ENCODE data around the gene PDE4D. TPM values are rescaled to one million over a fixed set of nuclear protein-coding genes. Genes with fewer than 3 reads are reported as not detected.

The PDE4D gene
- total and polyA plus RNA-seq, 2 of the 4 experiments (the other 2 are of a cell fraction), result 1.4 to 7.9 TPM

- Histone ChIP-seq H3K18ac (ENCODE audit: low read depth, low read length) (no peak overlapping the region), H2AK5ac (ENCODE audit: low read depth, low read length) (no peak overlapping the region), H3K9me3 (ENCODE audit: control insufficient read depth, insufficient read depth, low read length) (no peaks in the 10 kb centered on the region), H3K14ac (replicated peaks; ENCODE audit: low read depth, low read length) (no peak overlapping the region), H2BK120ac (ENCODE audit: low read depth, low read length) (no peak overlapping the region), H3K4me3 (ENCODE audit: insufficient read depth, low read depth, low read length) (no peak overlapping the region), H3K27me3 (ENCODE audit: control insufficient read depth, insufficient read depth, low read length) (peaks cover 7% of the 10 kb centered on the region), H2AFZ (replicated peaks; ENCODE audit: low read length, poor library complexity) (no peak overlapping the region), H3K4me1 (ENCODE audit: control insufficient read depth, insufficient read depth, low read length) (no peaks in the 10 kb centered on the region), H3K27ac (ENCODE audit: insufficient read depth, low read length) (no peak overlapping the region), H3K23ac (ENCODE audit: low read depth, low read length) (no peak overlapping the region), H3K36me3 (ENCODE audit: control insufficient read depth, insufficient read depth, low read length) (no peaks in the 10 kb centered on the region), H4K20me1 (ENCODE audit: insufficient read depth, low read length) (no peaks in the 10 kb centered on the region), H4K5ac (ENCODE audit: low read depth, low read length) (no peak overlapping the region), H4K8ac (ENCODE audit: low read depth in 2 of 2, low read length in 2 of 2) (no peak overlapping the region), H3K4ac (ENCODE audit: low read depth, low read length) (no peak overlapping the region), H2BK5ac (ENCODE audit: low read depth, low read length, poor library complexity, severe bottlenecking) (no peak overlapping the region), H3K9me1 (ENCODE audit: insufficient read depth, low read length) (no peaks in the 10 kb centered on the region), H2BK15ac (ENCODE audit: low read depth, low read length) (no peak overlapping the region), H3K56ac (ENCODE audit: extremely low read depth, insufficient read depth, low read length) (no peak overlapping the region), H4K91ac (ENCODE audit: insufficient read depth, low read depth, low read length) (no peak overlapping the region), H3K79me1 (ENCODE audit: low read depth in 1 of 2, low read length in 2 of 2) (no peaks in the 10 kb centered on the region), H3K9ac (ENCODE audit: low read depth, low read length) (no peak overlapping the region), H3K4me2 (ENCODE audit: low read depth, low read length) (no peak overlapping the region), H2AK9ac (replicated peaks; ENCODE audit: low read depth, low read length, poor library complexity) (no peak overlapping the region), H2BK20ac (ENCODE audit: low read depth, low read length) (no peak overlapping the region)
- CTCF ChIA-PET, result no interaction called here
- intact Hi-C loops (cut with micrococcal nuclease) (no loop called here), in situ Hi-C loops (cut with MboI; ENCODE audit: low sequenced_read_pairs) (no loop called here), dilution Hi-C loops (cut with HindIII; ENCODE audit: low sequenced_read_pairs, unreplicated experiment) (no loop called here)
- ATAC-seq (ENCODE audit: low read depth), result no peak
- WGBS, 2 experiments (ENCODE audit: extremely low coverage in 2 of 2, insufficient read length in 1 of 2), result no CpG with 5 or more reads among the region's 3 CpGs
- DNase-seq, result no peak
- BruUV-seq (replicated peaks), result no TSS peak
- POLR2A ChIA-PET (ENCODE audit: unreplicated experiment), result no interaction called here
- TF ChIP-seq FOS (IDR thresholded peaks at IDR 0.05; ENCODE audit: low read depth, low read length), result no peak
- no peak for TF ChIP-seq RFX5 (IDR thresholded peaks at IDR 0.05; ENCODE audit: low read depth, low read length)
- no peak for TF ChIP-seq MXI1 (IDR thresholded peaks at IDR 0.05; ENCODE audit: borderline replicate concordance, low read depth, low read length)
- no peak for TF ChIP-seq SMC3 (IDR thresholded peaks at IDR 0.05; ENCODE audit: low read depth, low read length)
- TF ChIP-seq CHD1 (IDR thresholded peaks at IDR 0.05; ENCODE audit: low read depth, low read length), result no peak
- TF ChIP-seq MAZ (IDR thresholded peaks at IDR 0.05; ENCODE audit: borderline replicate concordance, low read depth, low read length), result no peak
- no peak for TF ChIP-seq BHLHE40 (IDR thresholded peaks at IDR 0.05; ENCODE audit: low read depth, low read length)
- TF ChIP-seq CEBPB (IDR thresholded peaks at IDR 0.05; ENCODE audit: low read depth, low read length), result no peak
- TF ChIP-seq NFE2L2 (IDR thresholded peaks at IDR 0.05; ENCODE audit: low read depth, low read length), result no peak
- TF ChIP-seq RAD21 (IDR thresholded peaks at IDR 0.05; ENCODE audit: low read length), result no peak
- TF ChIP-seq POLR2A (IDR thresholded peaks at IDR 0.05; ENCODE audit: low read depth, low read length), result no peak
- no peak for TF ChIP-seq ELK1 (IDR thresholded peaks at IDR 0.05; ENCODE audit: borderline replicate concordance, low read depth, low read length)
- TF ChIP-seq USF2 (IDR thresholded peaks at IDR 0.05; ENCODE audit: low read depth, low read length), result no peak
- TF ChIP-seq RCOR1 (IDR thresholded peaks at IDR 0.05; ENCODE audit: insufficient replicate concordance, low read length), result no peak
- no peak for TF ChIP-seq MAFK (IDR thresholded peaks at IDR 0.05; ENCODE audit: low read depth, low read length)
- TF ChIP-seq CTCF (conservative IDR thresholded peaks at IDR 0.05; ENCODE audit: low read depth, low read length), result no peak
Measured at GRCh38 chr5:58961631-58962280, 931.8 kb downstream of the PDE4D start.

All from IMR-90 (cell line).